ENCODE measurements around the gene SKIDA1.

The SKIDA1 gene

GRCh38 chr10:21519941-21520436, 5.5 kb downstream of the SKIDA1 start (continued):
- TF ChIP-seq PRDM10 (tag by site-specific recombination; IDR thresholded peaks at IDR 0.05) = peak; percentile 38; the same call in 1 of the 2 replicates
- 0 out of 2 replicates have a peak, but pooled peaks have one; percentile 20 for TF ChIP-seq ZBTB8A (tag by site-specific recombination; IDR thresholded peaks at IDR 0.05)
- no peak for TF ChIP-seq ZNF16 (tag by site-specific recombination; IDR thresholded peaks at IDR 0.05; ENCODE audit: low read depth)
- TF ChIP-seq ZNF335 (tag by site-specific recombination; conservative IDR thresholded peaks at IDR 0.05) = peak; percentile 51
- TF ChIP-seq ZBTB1 (tag by site-specific recombination; IDR thresholded peaks at IDR 0.05) = no peak

GRCh38 chr10:21519397-21519933, 6.0 kb downstream of the SKIDA1 start:
- ChIA-PET POLR2A (interaction anchor here (0.7 to 3.2 kb wide), 3 partner anchors 7 to 208 kb away, joined by 8 to 23 read pairs (median 10); no protein-coding TSS in a partner anchor), CTCF (interaction anchor here (0.9 to 1.4 kb wide), 2 partner anchors 77 to 237 kb away, joined by 3 read pairs; no protein-coding TSS in a partner anchor)
- TF ChIP-seq ZNF398 (tag by site-specific recombination; IDR thresholded peaks at IDR 0.05) = no peak
- 0 out of 2 replicates have a peak, but pooled peaks have one; percentile 7 for TF ChIP-seq KLF10 (tag by site-specific recombination; IDR thresholded peaks at IDR 0.05)
- TF ChIP-seq ZNF785 (tag by site-specific recombination; IDR thresholded peaks at IDR 0.05) = no peak
- peak; percentile 51 for TF ChIP-seq ZNF335 (tag by site-specific recombination; conservative IDR thresholded peaks at IDR 0.05)
- 0 out of 2 replicates have a peak, but pooled peaks have one; percentile 7 for TF ChIP-seq SP3 (tag by site-specific recombination; IDR thresholded peaks at IDR 0.05)
- peak; percentile 36; the same call in 1 of the 2 replicates for TF ChIP-seq ZNF76 (tag by site-specific recombination; IDR thresholded peaks at IDR 0.05; ENCODE audit: borderline replicate concordance, low read depth)
- Histone ChIP-seq H3K4me1 (ENCODE audit: control insufficient read depth, insufficient read depth, low read length) (peaks cover 27% of the 10 kb centered on the region), H3K27ac (ENCODE audit: extremely low read depth, low read depth, low read length) (peak overlapping the region; percentile 85; the same call in 1 of the 2 replicates), H3K4me3 (ENCODE audit: low read depth, low read length) (peak overlapping the region; percentile 65), H3K36me3 (ENCODE audit: control insufficient read depth in 2 of 2, insufficient read depth in 1 of 2, low read length in 2 of 2) (no peaks in the 10 kb centered on the region), H3K9me3 (ENCODE audit: control insufficient read depth, insufficient read depth, low read depth, low read length) (no peaks in the 10 kb centered on the region)

- H3K27ac ChIP-seq (ENCODE audit: extremely low read depth, low read depth, low read length) = peak overlapping the region; percentile 85
- H3K4me1 ChIP-seq (ENCODE audit: control insufficient read depth, insufficient read depth, low read length) = peaks cover 31% of the 10 kb centered on the region
- H3K9me3 ChIP-seq (ENCODE audit: control insufficient read depth, insufficient read depth, low read depth, low read length) = no peaks in the 10 kb centered on the region
- H3K4me3 ChIP-seq (ENCODE audit: low read depth, low read length) = peak overlapping the region; percentile 65
- H3K36me3 ChIP-seq (ENCODE audit: control insufficient read depth in 2 of 2, insufficient read depth in 1 of 2, low read length in 2 of 2) = no peaks in the 10 kb centered on the region
- POLR2A ChIA-PET = interaction anchor here (0.6 to 3.2 kb wide), 13 partner anchors 8 to 485 kb away, joined by 3 to 23 read pairs (median 6); partner anchors contain the start of gene MLLT10
- CTCF ChIA-PET = interaction anchor here (0.6 to 1.4 kb wide), 6 partner anchors 21 to 1682 kb away, joined by 3 read pairs; no protein-coding TSS in a partner anchor
- peak; percentile 30; the same call in 1 of the 2 replicates for TF ChIP-seq ZBTB20 (tag by site-specific recombination; IDR thresholded peaks at IDR 0.05)
- peak; percentile 10; the same call in 1 of the 2 replicates for TF ChIP-seq INSM2 (tag by site-specific recombination; IDR thresholded peaks at IDR 0.05)
- 0 out of 2 replicates have a peak, but pooled peaks have one; percentile 10 for TF ChIP-seq REST (tag by site-specific recombination; IDR thresholded peaks at IDR 0.05)
- TF ChIP-seq IKZF3 (tag by site-specific recombination; IDR thresholded peaks at IDR 0.05) = peak; percentile 50; the same call in 1 of the 2 replicates
- TF ChIP-seq ZNF629 (tag by site-specific recombination; IDR thresholded peaks at IDR 0.05) = peak; percentile 90
- TF ChIP-seq ZNF449 (tag by site-specific recombination; IDR thresholded peaks at IDR 0.05) = no peak
- no peak for TF ChIP-seq ZNF23 (tag by site-specific recombination; IDR thresholded peaks at IDR 0.05; ENCODE audit: borderline replicate concordance)
These were observed 6.7 kb downstream of the SKIDA1 start for GRCh38 chr10:21518641-21519396.
